Dermis blood vessel endothelial cell (primary cell): ENCODE results near the gene APOBR. TPM values are rescaled to one million over a fixed set of nuclear protein-coding genes. Genes with fewer than 3 reads are reported as not detected.

Experiments
- total RNA-seq: library from RNA; depleted of rRNA; stranded (reverse); fragments of >200 nt; gene quantifications from 2 replicates; pipeline ENCODE4 v1.2.3, GENCODE V29; 2014

Gene APOBR
- total RNA-seq, 1 donor from 2014 or later, result under 0.01 TPM

Other genes starting within 250 kb of the APOBR start
- gene SBK1, start 202.1 kb upstream of the APOBR start, total RNA-seq, result under 0.01 and 0.14 TPM in 2 replicates
- not detected in 2 replicates for gene NPIPB6, start 131.1 kb upstream of the APOBR start, total RNA-seq
- 183 and 187 TPM in 2 replicates for gene EIF3CL, start 90.8 kb upstream of the APOBR start, total RNA-seq
- not detected in 2 replicates for gene NPIPB7, start 22.3 kb upstream of the APOBR start, total RNA-seq
- gene CLN3, start 2.6 kb upstream of the APOBR start, total RNA-seq, result 20.1 and 29.2 TPM in 2 replicates
- gene IL27, start 12.2 kb downstream of the APOBR start, total RNA-seq, result not detected in 2 replicates
- gene NUPR1, start 44.3 kb downstream of the APOBR start, total RNA-seq, result 3.8 and 4.9 TPM in 2 replicates
- gene SGF29, start 59.3 kb downstream of the APOBR start, total RNA-seq, result 8.7 and 10.0 TPM in 2 replicates
- gene SULT1A2, start 102.4 kb downstream of the APOBR start, total RNA-seq, result 0.14 TPM in 1 of 2 replicates, not detected in the other
- gene SULT1A1, start 115.4 kb downstream of the APOBR start, total RNA-seq, result 1.2 and 4.4 TPM in 2 replicates
- 0.17 TPM in 1 of 2 replicates, not detected in the other for gene NPIPB8, start 143.4 kb downstream of the APOBR start, total RNA-seq
- gene EIF3C, start 216.8 kb downstream of the APOBR start, total RNA-seq, result 147 and 213 TPM in 2 replicates